HepG2 (cell line): ENCODE data around the gene TMEM191B. TPM values are rescaled to one million over a fixed set of nuclear protein-coding genes. Genes with fewer than 3 reads are reported as not detected.
"Not testable (repeated sequence)": the region's sequence is repeated elsewhere in the genome, so short reads cannot be mapped to it uniquely, and the experiment has no call there.

ENCODE experiments used
- ATAC-seq: fragments of 200-7000 bp; cut with Tn5 transposase; 3 replicates; pipeline ENCODE4 v1.9.1; 2020; ENCODE audit warnings: mild to moderate bottlenecking, moderate library complexity
- BruUV-seq: library from RNA; stranded (reverse); fragments of 400-500 nt; replicated peaks from 2 replicates; lab custom pipeline; 2021; lab: Mats Ljungman, UMichigan
- CTCF ChIA-PET: fragments of 300-600 bp; formaldehyde crosslinking; extraction: SDS; loops from one replicate; lab custom pipeline; 2021; ENCODE audit warnings: low total read pairs, inconsistent platforms, low intra/inter-chr PET ratio; lab: Yijun Ruan, JAX
- POLR2A ChIA-PET: fragments of 350-600 bp; sonication (Branson Sonifier 250); formaldehyde crosslinking; loops from one replicate; lab custom pipeline; 2020; ENCODE audit warnings: antibody characterized with exemption, inconsistent platforms; lab: Yijun Ruan, JAX
- DNase-seq: peaks from one replicate; pipeline ENCODE4 v3.0.0-alpha.2; 2015; ENCODE audit warnings: low spot score
- FAIRE-seq: peaks from 3 replicates; lab custom pipeline; 2011; peaks lifted over from hg19 to GRCh38; lab: Jason Lieb, UNC
- H2AFZ ChIP-seq: one replicate; pipeline ENCODE4 v1.6.1; 2011; ENCODE audit warnings: low read length, inconsistent platforms
- H3K27ac ChIP-seq: fragments of 300-600 bp; 3 replicates; pipeline ENCODE4 v1.8.0; 2011; ENCODE audit warnings: mixed run types, mild to moderate bottlenecking, mixed read lengths, low read length, inconsistent platforms; ENCODE audit not compliant: insufficient read depth; ENCODE audit errors: extremely low read length
- H3K27me3 ChIP-seq, 2 experiments: fragments of 200-600 bp in 1 of 2; 2 replicates in 1 of 2; 3 replicates in 1 of 2; pipeline versions ENCODE4 v1.6.0 to v1.8.0; 2011; ENCODE audit warnings: low read length in 2 of 2, mild to moderate bottlenecking in 2 of 2, moderate library complexity in 2 of 2, inconsistent platforms in 1 of 2; ENCODE audit not compliant: insufficient read depth in 2 of 2, control insufficient read depth in 1 of 2
- H3K36me3 ChIP-seq, 2 experiments: fragments of 200-600 bp in 1 of 2; replicated peaks in 1 of 2; 2 replicates in 1 of 2; 3 replicates in 1 of 2; pipeline versions ENCODE4 v1.5.1 to v1.8.0; 2011; ENCODE audit warnings: low read length in 2 of 2, inconsistent platforms in 1 of 2; ENCODE audit not compliant: insufficient read depth in 2 of 2, control insufficient read depth in 1 of 2
- H3K4me1 ChIP-seq: 2 replicates; pipeline ENCODE4 v1.5.1; 2012; ENCODE audit warnings: low read length, inconsistent platforms; ENCODE audit not compliant: insufficient read depth
- H3K4me2 ChIP-seq: 2 replicates; pipeline ENCODE4 v1.6.0; 2011; ENCODE audit warnings: low read depth, low read length, inconsistent platforms
- H3K4me3 ChIP-seq, 3 experiments: fragments of 200-600 bp in 1 of 3; sonication (generic), shearing (Covaris generic) in 1 of 3; replicated peaks in 1 of 3; 2 replicates each; pipeline ENCODE4 v1.5.1; 2011 to 2016; ENCODE audit warnings: low read length in 3 of 3, inconsistent platforms in 2 of 3, low read depth in 2 of 3, mild to moderate bottlenecking in 2 of 3, control low read depth in 1 of 3, mixed read lengths in 1 of 3; ENCODE audit not compliant: insufficient read depth in 1 of 3
- H3K79me2 ChIP-seq: one replicate; pipeline ENCODE4 v1.6.1; 2011; ENCODE audit warnings: low read length, inconsistent platforms; ENCODE audit not compliant: insufficient read depth
- H3K9ac ChIP-seq: 2 replicates; pipeline ENCODE4 v1.6.0; 2011; ENCODE audit warnings: mild to moderate bottlenecking, low read depth, low read length, inconsistent platforms; ENCODE audit not compliant: insufficient read depth
- H3K9me3 ChIP-seq: 2 replicates; pipeline ENCODE4 v1.5.1; 2012; ENCODE audit warnings: mild to moderate bottlenecking, low read length
- H4K20me1 ChIP-seq: 2 replicates; pipeline ENCODE4 v1.6.0; 2011; ENCODE audit warnings: inconsistent platforms, mild to moderate bottlenecking, low read length, moderate library complexity; ENCODE audit not compliant: insufficient read depth
- WGBS: methylation state at CpG from one replicate; pipeline ENCODE4 v1.1.6; 2017; ENCODE audit warnings: low lambda C conversion rate; 5-methylcytosine and 5-hydroxymethylcytosine counted together
- in situ Hi-C: cut with HindIII; loops from 2 replicates; pipeline ENCODE4 v1.10.0; 2017; ENCODE audit warnings: low pct_unique_long_range_greater_than_20kb; ENCODE audit not compliant: extremely low pct_ligation_motif_present
- intact Hi-C: fragments of 100-400 bp; cut with micrococcal nuclease; formaldehyde crosslinking; loops from one replicate; pipeline ENCODE4 v1.10.0; 2022; ENCODE audit not compliant: unreplicated experiment
- polyA plus RNA-seq, 8 experiments: library from polyadenylated mRNA; depleted of rRNA in 3 of 8; stranded (reverse) in 7 of 8; unstranded in 1 of 8; fragments of >200 nt; fragmentation: Illumina TruSeq in 4 of 8; extraction: Trizol in 4 of 8; gene quantifications; 2 replicates each; pipeline versions ENCODE4 v1.2.1 to v1.2.3, GENCODE V29; 2011 to 2016; ENCODE audit warnings: low read depth in 4 of 8, missing spikeins in 1 of 8, mixed read lengths in 1 of 8; ENCODE audit not compliant: insufficient read depth in 1 of 8
- total RNA-seq, 5 experiments: library from RNA; depleted of rRNA; stranded (reverse); fragments of >200 nt; fragmentation: Illumina TruSeq; extraction: Trizol; gene quantifications; 2 replicates each; pipeline ENCODE4 v1.2.3, GENCODE V29; 2016; ENCODE audit warnings: low read depth in 1 of 5

The TMEM191B gene
- total and polyA plus RNA-seq, 2 of the 13 experiments (the other 11 are each of a cell fraction or from before 2014, with no cell fraction given) = 3.0 to 5.6 TPM

DNA sequence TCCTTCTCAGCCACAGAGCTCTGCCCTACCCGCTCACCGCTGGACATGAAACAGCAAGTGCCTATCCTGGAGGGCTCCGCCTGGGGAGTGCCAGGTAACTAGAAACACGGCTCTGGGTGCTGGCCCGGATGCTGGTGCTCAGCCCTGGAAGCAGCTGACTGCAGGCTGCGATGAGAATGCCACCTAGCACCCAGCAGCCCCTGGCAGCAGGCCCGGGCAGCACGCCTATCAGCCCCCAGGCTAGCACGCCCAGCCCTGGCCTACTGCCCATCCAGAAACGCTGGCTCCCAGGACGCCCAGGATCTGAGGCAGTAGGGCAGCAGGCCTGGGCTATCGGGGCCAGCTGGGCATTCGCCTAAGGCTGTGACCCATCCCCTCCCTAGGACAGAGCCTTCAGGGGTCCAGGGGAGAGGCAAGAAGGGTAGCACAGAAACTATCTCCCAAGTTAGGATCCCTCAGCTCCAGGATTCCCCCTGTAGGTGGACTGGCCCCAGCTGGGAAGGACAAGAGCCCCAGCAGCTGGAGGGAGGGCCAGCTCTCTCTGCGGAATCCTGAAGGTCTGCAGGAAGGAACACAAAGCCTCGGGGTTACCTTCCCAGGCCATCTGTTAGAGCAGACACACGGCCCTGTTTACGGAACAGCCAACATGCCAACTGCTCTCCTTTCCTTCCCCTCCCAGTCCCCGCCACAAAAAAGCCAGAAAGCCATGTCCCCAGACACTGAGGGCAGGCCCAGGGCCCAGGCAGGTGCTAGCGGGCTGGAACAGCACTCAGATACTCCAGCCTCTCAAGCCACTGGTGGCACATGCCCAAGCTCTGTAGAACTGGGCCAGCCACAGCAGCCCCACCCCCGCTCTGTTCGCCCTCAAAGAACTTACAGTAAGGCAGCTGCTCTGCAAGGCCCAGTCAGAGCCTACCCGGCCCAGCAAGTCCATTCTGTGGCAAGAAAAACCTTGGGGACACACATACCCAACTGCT, 27.0 kb downstream of the TMEM191B start:
- in situ Hi-C loops, H3K36me3 ChIP-seq, ATAC-seq, H4K20me1 ChIP-seq, CTCF ChIA-PET, H3K9ac ChIP-seq, DNase-seq, intact Hi-C loops, H2AFZ ChIP-seq, H3K4me2 ChIP-seq, H3K79me2 ChIP-seq, H3K9me3 ChIP-seq, POLR2A ChIA-PET, H3K4me1 ChIP-seq, FAIRE-seq, H3K4me3 ChIP-seq, H3K27me3 ChIP-seq, H3K27ac ChIP-seq, BruUV-seq: not testable (repeated sequence)
- no CpG with 5 or more reads among the region's 22 CpGs for WGBS

DNA sequence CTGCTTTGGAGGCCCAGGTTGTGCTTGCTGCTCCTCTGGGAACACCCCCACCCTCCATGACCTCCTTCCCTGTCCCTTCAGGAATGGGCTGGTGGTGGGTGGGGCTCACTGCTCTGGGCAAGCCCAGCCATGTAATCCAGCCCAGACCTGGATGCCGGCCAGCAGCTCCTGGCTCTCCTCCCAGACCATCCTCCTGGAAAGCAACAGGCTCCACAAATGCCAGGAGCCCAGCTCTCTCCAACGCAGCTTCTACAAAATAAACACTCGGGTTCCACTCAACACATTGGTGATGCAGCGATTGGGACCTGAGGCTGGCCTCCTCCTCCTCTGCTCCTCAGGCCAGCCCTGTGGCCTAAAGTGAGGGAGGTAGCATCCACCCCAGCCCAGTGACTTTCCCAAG, 30.9 kb downstream of the TMEM191B start:
- H3K9ac ChIP-seq, H3K4me3 ChIP-seq, H4K20me1 ChIP-seq, POLR2A ChIA-PET, H3K4me1 ChIP-seq, in situ Hi-C loops, H3K27me3 ChIP-seq, H3K79me2 ChIP-seq, FAIRE-seq, H3K4me2 ChIP-seq, H3K9me3 ChIP-seq, H2AFZ ChIP-seq, H3K36me3 ChIP-seq, DNase-seq, intact Hi-C loops, H3K27ac ChIP-seq, CTCF ChIA-PET: not testable (repeated sequence)
- BruUV-seq = TSS peak; percentile 35
- ATAC-seq = peak; percentile 77
- no CpG with 5 or more reads among the region's 4 CpGs for WGBS

DNA sequence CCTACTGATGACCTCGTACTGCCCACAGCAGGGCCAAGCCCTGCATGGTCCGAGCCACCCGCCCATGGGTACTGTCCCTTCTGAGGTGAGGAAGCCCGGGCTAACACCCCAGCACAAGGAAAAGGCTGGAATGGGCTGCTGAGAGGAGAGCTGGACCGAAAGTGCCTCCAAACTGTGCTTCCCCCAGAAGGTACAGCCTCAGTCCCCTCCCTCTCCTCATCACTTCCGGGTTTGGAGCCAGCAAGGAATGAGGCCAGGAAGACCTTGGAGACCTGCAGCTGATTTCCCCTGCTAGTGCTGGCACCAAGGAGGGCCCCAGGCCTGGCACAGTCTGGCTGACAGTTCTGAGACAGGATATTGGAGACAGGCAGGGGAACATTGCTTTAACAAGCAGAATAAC, 31.3 kb downstream of the TMEM191B start:
- H3K79me2 ChIP-seq, DNase-seq, H3K27me3 ChIP-seq, H3K4me3 ChIP-seq, in situ Hi-C loops, H3K4me1 ChIP-seq, H3K36me3 ChIP-seq, H3K27ac ChIP-seq, H3K9ac ChIP-seq, H4K20me1 ChIP-seq, H2AFZ ChIP-seq, BruUV-seq, FAIRE-seq, CTCF ChIA-PET, intact Hi-C loops, H3K4me2 ChIP-seq, POLR2A ChIA-PET, H3K9me3 ChIP-seq: not testable (repeated sequence)
- WGBS = no CpG with 5 or more reads among the region's 6 CpGs
- peak; percentile 8; the same call in 2 of the 3 replicates for ATAC-seq

DNA sequence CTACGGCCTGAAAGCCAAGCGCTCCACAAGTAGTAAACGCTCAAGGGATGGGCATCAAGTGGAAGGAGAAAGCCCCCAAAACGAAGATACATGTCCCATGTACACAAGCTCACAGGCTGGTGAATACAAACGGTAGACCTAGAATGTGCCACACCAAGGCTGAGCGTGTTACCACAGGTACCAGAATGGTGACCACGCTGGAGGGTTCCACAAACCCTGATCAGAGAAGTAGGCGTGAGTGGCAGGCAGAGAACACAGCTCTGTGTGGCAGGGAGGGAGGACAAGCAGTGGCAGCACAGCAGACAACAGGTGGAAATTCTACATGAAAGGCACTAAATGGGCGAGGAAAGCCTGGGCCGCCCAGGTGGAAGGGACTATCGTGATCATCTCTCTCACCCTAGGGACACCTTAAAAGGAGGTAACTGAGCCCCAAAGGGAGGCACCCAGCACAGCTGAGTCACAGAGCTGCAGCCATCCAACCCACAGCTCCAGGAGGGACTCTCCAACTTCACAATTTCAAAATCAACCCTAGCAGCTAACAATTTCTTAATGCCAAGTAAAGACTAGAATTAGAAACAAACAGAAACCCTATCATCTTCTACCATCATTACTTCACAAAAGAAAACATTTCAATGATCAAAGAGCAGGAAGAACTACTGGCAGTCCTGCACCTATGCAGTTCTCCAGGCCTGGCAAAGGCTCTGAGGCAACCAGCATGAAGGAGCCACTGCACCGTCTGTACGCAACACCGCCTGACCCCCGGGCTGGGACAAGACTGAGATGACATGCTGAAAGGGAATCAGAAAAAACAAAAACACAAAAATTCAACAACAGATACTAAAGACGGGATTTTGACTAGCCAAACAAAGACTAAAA, 32.7 kb downstream of the TMEM191B start:
- CTCF ChIA-PET, H3K27me3 ChIP-seq, H3K27ac ChIP-seq, H3K4me2 ChIP-seq, H3K36me3 ChIP-seq, H4K20me1 ChIP-seq, DNase-seq, in situ Hi-C loops, H3K9ac ChIP-seq, H3K79me2 ChIP-seq, intact Hi-C loops, H3K4me3 ChIP-seq, POLR2A ChIA-PET, FAIRE-seq, H3K9me3 ChIP-seq, BruUV-seq, H3K4me1 ChIP-seq, H2AFZ ChIP-seq: not testable (repeated sequence)
- WGBS = no CpG with 5 or more reads among the region's 16 CpGs
- ATAC-seq = peak; percentile 18; the same call in 1 of the 3 replicates
